ENCODE results near the gene PHC2.
A peak's percentile ranks its signal among the peaks of the same experiment; 100 is the strongest.

Gene PHC2

GRCh38 chr1:33353531-33353930 is 77.4 kb downstream of the PHC2 start:
- no peak for TF ChIP-seq CTCF (conservative IDR thresholded peaks at IDR 0.05)
- no peak overlapping the region for H3K27ac ChIP-seq

- no peak for TF ChIP-seq CTCF (conservative IDR thresholded peaks at IDR 0.05)
Observed at GRCh38 chr1:33351281-33351660, 79.6 kb downstream of the PHC2 start.

GRCh38 chr1:33350611-33351280 is 80.1 kb downstream of the PHC2 start:
- peak overlapping the region; percentile 94 for H3K27ac ChIP-seq
- TF ChIP-seq CTCF (conservative IDR thresholded peaks at IDR 0.05), result no peak

More at GRCh38 chr1:33351281-33351660, 79.6 kb downstream of the PHC2 start:
- peak overlapping the region; percentile 94 for H3K27ac ChIP-seq

GRCh38 chr1:33349778-33350610 is 80.9 kb downstream of the PHC2 start:
- peak overlapping the region; percentile 94 for H3K27ac ChIP-seq
- no peak for TF ChIP-seq CTCF (conservative IDR thresholded peaks at IDR 0.05)

- peak overlapping the region; percentile 94 for H3K27ac ChIP-seq
- no peak for TF ChIP-seq CTCF (conservative IDR thresholded peaks at IDR 0.05)
Observed at GRCh38 chr1:33349081-33349759, 81.7 kb downstream of the PHC2 start.

GRCh38 chr1:33348676-33349080 is 82.2 kb downstream of the PHC2 start:
- peak overlapping the region; percentile 94 for H3K27ac ChIP-seq
- TF ChIP-seq CTCF (conservative IDR thresholded peaks at IDR 0.05), result no peak

GRCh38 chr1:33348194-33348593 is 82.7 kb downstream of the PHC2 start:
- peak overlapping the region; percentile 94 for H3K27ac ChIP-seq
- no peak for TF ChIP-seq CTCF (conservative IDR thresholded peaks at IDR 0.05)
